PC-3 (cell line): ENCODE measurements around the gene CLEC16A. TPM values are rescaled to one million over a fixed set of nuclear protein-coding genes. Genes with fewer than 3 reads are reported as not detected.

ENCODE experiments used
- ATAC-seq: fragments of 200-7000 bp; cut with Tn5 transposase; 2 replicates; pipeline ENCODE4 v1.9.1; 2020; ENCODE audit warnings: mild to moderate bottlenecking, moderate library complexity
- BruUV-seq: library from RNA; stranded (reverse); fragments of 400-500 nt; replicated peaks from 2 replicates; lab custom pipeline; 2021; lab: Mats Ljungman, UMichigan
- CTCF ChIA-PET: fragments of 300-600 bp; sonication (Branson Sonifier 250); formaldehyde crosslinking; loops from one replicate; lab custom pipeline; 2022; ENCODE audit warnings: antibody characterized with exemption; lab: Charles Lee
- POLR2A ChIA-PET: fragments of 300-600 bp; sonication (Branson Sonifier 250); formaldehyde crosslinking; loops from one replicate; lab custom pipeline; 2022; ENCODE audit warnings: antibody characterized with exemption; ENCODE audit not compliant: unreplicated experiment; lab: Charles Lee
- DNase-seq: peaks from one replicate; pipeline ENCODE4 v3.0.0-alpha.2; 2015
- H2AFZ ChIP-seq: fragments of 300-600 bp; sonication (generic); 2 replicates; pipeline ENCODE4 v1.6.0; 2016; ENCODE audit warnings: antibody characterized with exemption, low read length
- H3F3A ChIP-seq: fragments of 300-600 bp; sonication (generic); one replicate; pipeline ENCODE4 v1.6.0; 2017; ENCODE audit warnings: antibody characterized with exemption, low read length, control low read depth, mild to moderate bottlenecking; ENCODE audit not compliant: unreplicated experiment
- H3K27ac ChIP-seq: fragments of 300-600 bp; sonication (generic); 2 replicates; pipeline ENCODE4 v1.5.1; 2016; ENCODE audit warnings: mild to moderate bottlenecking, low read length
- H3K27me3 ChIP-seq: fragments of 300-600 bp; sonication (generic); 2 replicates; pipeline ENCODE4 v1.6.1; 2016; ENCODE audit warnings: low read length, mixed read lengths
- H3K36me3 ChIP-seq: fragments of 300-600 bp; sonication (generic); 2 replicates; pipeline ENCODE4 v1.6.1; 2016; ENCODE audit warnings: low read depth, mixed run types, low read length, mixed read lengths
- H3K4me1 ChIP-seq: fragments of 300-600 bp; sonication (generic); 2 replicates; pipeline ENCODE4 v1.5.1; 2016; ENCODE audit warnings: low read length; ENCODE audit not compliant: insufficient read depth
- H3K4me2 ChIP-seq: fragments of 300-600 bp; sonication (generic); 2 replicates; pipeline ENCODE4 v1.6.0; 2016; ENCODE audit warnings: low read length
- H3K4me3 ChIP-seq: fragments of 300-600 bp; sonication (generic); 2 replicates; pipeline ENCODE4 v1.5.1; 2016; ENCODE audit warnings: mild to moderate bottlenecking, low read length, mixed read lengths
- H3K79me2 ChIP-seq: fragments of 300-600 bp; sonication (generic); 2 replicates; pipeline ENCODE4 v1.6.1; 2017; ENCODE audit warnings: low read length, mixed read lengths
- H3K9ac ChIP-seq: fragments of 300-600 bp; sonication (generic); 2 replicates; pipeline ENCODE4 v1.6.0; 2016; ENCODE audit warnings: mild to moderate bottlenecking, low read length
- H3K9me2 ChIP-seq: fragments of 300-600 bp; sonication (generic); replicated peaks from 2 replicates; pipeline ENCODE4 v1.6.1; 2016; ENCODE audit warnings: mixed run types, low read length, mixed read lengths
- H3K9me3 ChIP-seq: fragments of 300-600 bp; sonication (generic); 2 replicates; pipeline ENCODE4 v1.6.1; 2016; ENCODE audit warnings: low read length, mixed read lengths
- H4K20me1 ChIP-seq: fragments of 300-600 bp; sonication (generic); 2 replicates; pipeline ENCODE4 v1.6.1; 2016; ENCODE audit warnings: low read length, mixed read lengths
- CTCF ChIP-seq: fragments of 300-600 bp; sonication (generic); conservative IDR thresholded peaks from 2 replicates; pipeline ENCODE4 v1.5.1; 2017; ENCODE audit warnings: antibody characterized with exemption, low read depth, mild to moderate bottlenecking, low read length
- EZH2 ChIP-seq: fragments of 300-600 bp; sonication (generic); IDR thresholded peaks from one replicate; pipeline ENCODE4 v1.6.1; 2017; ENCODE audit warnings: antibody characterized with exemption, mild to moderate bottlenecking, low read length; ENCODE audit not compliant: unreplicated experiment
- EZH2phosphoT487 ChIP-seq: fragments of 300-600 bp; sonication (generic); IDR thresholded peaks from 2 replicates; pipeline ENCODE4 v1.6.1; 2018; ENCODE audit warnings: mild to moderate bottlenecking, antibody characterized with exemption, low read length, borderline replicate concordance
- intact Hi-C: fragments of 100-400 bp; cut with micrococcal nuclease; formaldehyde crosslinking; loops from 2 replicates; pipeline ENCODE4 v1.9.0; 2023
- total RNA-seq: library from RNA; depleted of rRNA; stranded (reverse); fragments of >200 nt; gene quantifications from 2 replicates; pipeline ENCODE4 v1.2.3, GENCODE V29; 2014

The CLEC16A gene
- total RNA-seq, 1 experiment from 2014 or later: 9.5 TPM

GRCh38 chr16:11178424-11178823 is 234.1 kb downstream of the CLEC16A start:
- Histone ChIP-seq H3K36me3 (no peaks in the 10 kb centered on the region), H3K4me1 (no peaks in the 10 kb centered on the region), H3K27ac (no peak overlapping the region), H3K9ac (no peak overlapping the region), H3K27me3 (no peaks in the 10 kb centered on the region), H2AFZ (no peak overlapping the region), H3F3A (no peaks in the 10 kb centered on the region), H3K4me2 (no peak overlapping the region), H3K4me3 (no peak overlapping the region), H3K9me3 (no peaks in the 10 kb centered on the region), H3K79me2 (no peaks in the 10 kb centered on the region), H3K9me2 (no peaks in the 10 kb centered on the region), H4K20me1 (no peaks in the 10 kb centered on the region)
- ATAC-seq: no peak
- intact Hi-C loops: no loop called here
- CTCF ChIA-PET: no interaction called here
- POLR2A ChIA-PET: no interaction called here
- BruUV-seq: no TSS peak
- TF ChIP-seq EZH2phosphoT487: no peak
- TF ChIP-seq CTCF: no peak
- no peak for TF ChIP-seq EZH2
- no peak for DNase-seq

GRCh38 chr16:11179574-11179973 is 235.2 kb downstream of the CLEC16A start:
- Histone ChIP-seq H3K36me3 (no peaks in the 10 kb centered on the region), H3K4me1 (no peaks in the 10 kb centered on the region), H3K9me3 (no peaks in the 10 kb centered on the region), H2AFZ (no peak overlapping the region), H3K27me3 (no peaks in the 10 kb centered on the region), H3K9me2 (no peaks in the 10 kb centered on the region), H3K9ac (no peak overlapping the region), H3K27ac (no peak overlapping the region), H3K4me3 (no peak overlapping the region), H3F3A (no peaks in the 10 kb centered on the region), H3K4me2 (no peak overlapping the region), H4K20me1 (no peaks in the 10 kb centered on the region), H3K79me2 (no peaks in the 10 kb centered on the region)
- POLR2A ChIA-PET: no interaction called here
- no peak for DNase-seq
- CTCF ChIA-PET: no interaction called here
- no TSS peak for BruUV-seq
- TF ChIP-seq EZH2phosphoT487 (no peak), EZH2 (no peak), CTCF (no peak)
- intact Hi-C loops: no loop called here
- no peak for ATAC-seq

- no peaks in the 10 kb centered on the region for H3K4me1 ChIP-seq
- TF ChIP-seq EZH2 (no peak), EZH2phosphoT487 (no peak), CTCF (no peak)
- no peak overlapping the region for H3K4me2 ChIP-seq
- no peak for DNase-seq
- BruUV-seq: no TSS peak
- no peaks in the 10 kb centered on the region for H4K20me1 ChIP-seq
- ChIA-PET CTCF (no interaction called here), POLR2A (no interaction called here)
- H3K9me3 ChIP-seq: no peaks in the 10 kb centered on the region
- intact Hi-C loops: no loop called here
- no peak overlapping the region for H3K27ac ChIP-seq
- H3F3A ChIP-seq: no peaks in the 10 kb centered on the region
- no peak for ATAC-seq
- H3K9me2 ChIP-seq: no peaks in the 10 kb centered on the region
- no peaks in the 10 kb centered on the region for H3K36me3 ChIP-seq
- no peaks in the 10 kb centered on the region for H3K79me2 ChIP-seq
- H3K27me3 ChIP-seq: no peaks in the 10 kb centered on the region
- H2AFZ ChIP-seq: no peak overlapping the region
- no peak overlapping the region for H3K4me3 ChIP-seq
- no peak overlapping the region for H3K9ac ChIP-seq
Observed at GRCh38 chr16:11180489-11180888, 236.1 kb downstream of the CLEC16A start.
